Hematopoietic multipotent progenitor cell treated with erythropoietin and hydrocortisone succinate and interleukin-3 and kit ligand, for 15 days (in vitro differentiated cells): ENCODE results near the gene EHMT2.

Source experiments
- DNase-seq: peaks from one replicate; pipeline ENCODE4 v3.0.0-alpha.2; 2015; ENCODE audit warnings: low spot score

The EHMT2 gene

DNA sequence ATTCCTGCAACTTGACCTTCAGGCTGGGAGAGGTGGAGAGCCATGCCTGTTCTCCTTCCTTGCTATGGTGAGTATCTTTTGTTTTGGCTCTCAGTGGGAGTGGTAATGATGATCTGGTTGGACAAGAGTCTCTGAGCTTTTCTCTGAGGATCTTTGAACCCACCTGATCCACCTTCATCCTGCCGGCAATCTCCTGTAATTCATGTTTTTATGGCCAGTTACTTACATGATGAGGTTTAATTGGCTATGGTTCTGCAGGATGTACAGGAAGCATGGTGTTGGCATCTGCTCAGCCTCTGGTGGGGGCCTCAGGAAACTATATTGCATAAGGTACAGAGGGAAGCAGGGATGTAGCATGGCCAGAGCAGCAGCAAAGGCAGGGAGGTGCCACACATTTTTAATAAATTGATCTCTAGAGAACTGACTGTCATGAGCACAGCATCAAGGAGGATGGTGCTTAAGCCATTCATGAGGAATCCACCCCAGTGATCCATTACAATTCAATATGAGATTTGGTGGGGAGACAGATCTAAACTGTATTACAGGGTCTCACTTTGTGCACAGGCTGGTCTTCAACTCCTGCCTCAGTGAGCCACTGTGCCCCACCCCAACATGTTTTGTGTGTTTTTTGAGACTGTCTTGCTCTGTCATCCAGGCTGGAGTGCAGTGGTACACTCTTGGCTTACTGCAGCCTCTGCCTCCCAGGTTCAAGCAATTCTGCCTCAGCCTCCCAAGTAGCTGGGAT, 60.0 kb downstream of the EHMT2 start:
- DNase-seq = no peak

DNA sequence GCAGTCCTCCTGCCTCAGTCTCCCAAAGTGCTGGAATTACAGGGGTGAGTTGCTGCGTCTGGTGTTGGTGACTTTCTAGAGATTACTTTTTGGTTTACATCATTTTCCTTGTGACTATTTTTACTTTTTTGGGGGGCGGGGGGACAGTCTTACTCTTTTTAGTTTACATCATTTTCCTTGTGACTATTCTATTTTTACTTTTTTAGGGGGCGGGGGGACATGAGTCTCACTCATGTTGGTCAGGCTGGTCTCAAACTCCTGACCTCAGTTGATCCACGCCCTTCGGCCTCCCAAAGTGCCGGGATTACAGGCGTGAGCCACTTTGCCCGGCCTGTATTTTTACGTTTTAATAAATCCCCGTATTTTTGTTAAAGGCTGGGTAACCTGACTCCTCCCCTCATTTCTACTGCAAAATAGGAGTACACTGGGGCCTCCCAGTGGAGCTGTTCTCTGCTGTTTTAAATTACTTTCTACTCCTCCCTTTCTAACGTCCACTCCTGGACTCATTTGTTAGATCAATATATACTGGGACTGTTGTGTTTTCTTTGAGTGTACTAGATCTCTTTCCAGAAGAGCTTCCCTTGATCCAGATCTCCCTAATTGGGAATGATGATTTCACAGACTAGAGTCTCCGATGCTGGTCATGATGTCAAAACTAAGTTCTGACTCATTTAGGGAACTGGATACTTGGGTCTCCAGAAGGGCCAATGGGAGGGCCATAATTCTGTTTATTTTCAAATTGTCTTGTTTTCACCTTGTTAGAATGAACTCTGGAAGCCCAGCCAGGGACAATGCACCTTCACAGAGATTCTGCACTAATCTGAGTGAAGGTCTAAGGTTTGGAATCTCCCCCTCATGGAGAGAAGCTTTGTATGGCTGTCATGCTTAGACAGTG, 60.8 kb downstream of the EHMT2 start:
- DNase-seq = peak; percentile 38

DNA sequence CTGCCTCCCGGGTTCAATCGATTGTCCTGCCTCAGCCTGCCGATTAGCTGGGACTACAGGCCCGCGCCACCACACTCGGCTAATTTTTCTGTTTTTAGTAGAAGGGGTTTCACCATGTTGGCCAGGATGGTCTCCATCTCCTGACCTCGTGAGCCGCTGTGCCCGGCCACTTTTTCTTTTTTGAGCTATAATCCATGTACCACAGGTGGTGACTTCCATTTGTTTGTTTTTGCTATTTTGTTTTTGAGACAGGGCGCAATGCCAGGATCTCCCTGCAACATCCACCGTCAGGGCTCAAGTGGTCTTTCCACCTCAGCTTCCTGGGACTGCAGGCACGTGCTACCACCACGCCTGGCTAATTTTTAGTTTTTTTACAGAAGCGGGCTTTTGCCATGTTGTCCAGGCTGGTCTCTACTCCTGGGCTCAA, 61.4 kb downstream of the EHMT2 start:
- no peak for DNase-seq

DNA sequence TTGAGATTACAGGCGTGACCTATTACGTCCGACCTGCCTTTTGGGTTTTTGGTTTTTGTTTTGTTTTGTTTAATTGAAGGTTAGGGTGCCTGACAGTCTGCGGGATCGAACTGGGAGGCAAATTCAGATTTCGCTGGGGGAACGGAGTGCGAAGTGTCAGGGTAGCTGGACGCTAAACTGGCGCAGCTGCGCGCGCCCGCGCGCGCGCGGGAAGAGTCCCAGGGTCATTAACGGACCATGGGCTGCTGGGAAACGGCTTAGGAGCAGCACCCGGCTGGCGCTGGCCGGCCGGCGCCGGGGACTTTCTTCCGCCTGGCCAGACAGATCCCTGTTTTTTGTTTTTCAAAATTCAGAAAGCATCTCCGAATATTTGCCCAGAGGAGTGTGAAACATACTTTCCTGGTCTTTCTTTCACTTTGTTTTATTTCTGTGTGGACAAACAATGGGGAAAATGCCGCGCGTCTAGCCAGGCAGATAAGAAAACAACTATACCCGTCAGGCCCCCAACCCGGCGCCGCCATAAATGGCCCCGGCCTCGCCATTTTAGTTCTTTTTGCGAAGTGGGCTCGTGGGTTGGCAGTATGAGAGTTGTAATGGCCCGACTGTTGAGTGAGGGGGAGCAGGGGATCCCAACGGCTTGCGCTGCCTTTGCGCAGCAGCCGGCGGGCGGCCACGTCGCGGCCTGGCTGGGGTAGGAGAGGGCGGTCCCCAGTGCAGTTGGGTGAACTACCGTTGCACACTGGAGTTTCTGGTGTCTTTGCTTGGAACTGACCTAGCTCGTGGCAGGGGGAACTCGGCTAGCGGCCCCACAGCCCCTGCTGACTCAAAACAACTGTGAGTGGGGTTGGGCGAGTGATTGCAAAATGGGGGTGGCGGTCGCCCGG, 62.9 kb downstream of the EHMT2 start:
- peak; percentile 81 for DNase-seq

DNA sequence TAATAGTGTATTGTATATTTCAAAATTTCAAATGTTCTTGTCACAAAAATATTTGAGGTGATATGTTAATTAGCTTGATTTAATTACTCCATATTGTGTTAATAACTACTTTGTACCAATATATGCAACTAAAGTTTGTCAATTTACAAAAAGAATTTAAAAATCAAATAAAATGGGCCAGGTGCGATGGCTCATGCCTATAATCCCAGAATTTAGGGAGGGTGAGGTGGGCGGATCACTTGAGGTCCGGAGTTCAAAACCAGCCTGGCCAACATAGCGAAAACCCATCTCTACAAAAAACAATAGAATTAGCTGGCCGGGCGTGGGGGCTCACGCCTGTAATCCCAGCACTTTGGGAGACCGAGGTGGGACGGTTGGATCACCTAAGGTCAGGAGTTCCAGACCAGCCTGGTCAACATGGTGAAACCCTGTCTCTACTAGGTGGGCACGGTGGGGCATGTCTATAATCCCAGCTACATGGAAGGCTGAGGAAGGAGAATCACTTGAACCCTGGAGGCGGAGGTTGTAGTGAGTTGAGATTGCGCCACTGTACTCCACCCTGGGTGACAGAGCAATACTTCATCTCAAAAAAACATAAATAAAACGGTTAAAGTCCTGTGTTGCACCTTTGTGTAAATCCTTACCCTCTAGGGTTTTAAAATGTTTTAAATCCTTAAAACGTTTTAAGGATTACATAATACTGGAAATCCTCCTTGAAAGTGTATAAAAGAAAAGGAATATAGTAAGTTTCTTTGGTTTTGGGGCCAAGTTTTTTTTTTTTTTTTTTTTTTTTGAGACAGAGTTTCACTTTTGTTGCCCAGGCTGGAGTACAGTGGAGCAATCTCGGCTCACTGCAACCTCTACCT, 65.9 kb downstream of the EHMT2 start:
- peak; percentile 52 for DNase-seq

DNA sequence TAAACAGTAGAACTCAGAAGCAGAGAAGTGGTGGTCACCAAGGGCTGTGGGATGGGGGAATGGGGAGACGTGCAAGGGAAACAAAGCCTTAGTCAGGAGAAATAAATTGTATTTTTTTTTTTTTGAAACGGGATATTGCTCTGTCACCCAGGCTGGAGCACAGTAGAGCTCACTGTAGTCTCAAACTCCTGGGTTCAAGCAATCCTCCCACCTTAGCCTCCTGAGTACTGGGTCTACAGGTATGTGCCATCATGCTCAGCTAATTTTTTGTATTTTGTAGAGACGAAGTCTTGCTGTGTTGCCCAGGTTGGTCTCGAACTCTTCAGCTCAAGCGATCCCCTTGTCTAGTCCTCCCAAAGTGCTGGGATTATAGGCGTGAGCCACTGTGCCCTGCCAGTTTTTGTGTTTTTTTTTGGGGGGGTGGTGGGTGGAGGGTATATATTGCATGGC, 66.6 kb downstream of the EHMT2 start:
- no peak for DNase-seq
